SK-N-MC (cell line): ENCODE data around the gene RYR3.
A peak's percentile ranks its signal among the peaks of the same experiment; 100 is the strongest.

Experiments
- DNase-seq: peaks from one replicate; pipeline ENCODE4 v3.0.0-alpha.2; 2011; ENCODE audit warnings: low read depth, low spot score
- H3K27ac ChIP-seq: fragments of 200-600 bp; sonication (generic); 2 replicates; pipeline ENCODE4 v1.5.1; 2016; ENCODE audit warnings: mixed run types
- H3K36me3 ChIP-seq: fragments of 200-600 bp; sonication (generic); 2 replicates; pipeline ENCODE4 v1.6.1; 2017; ENCODE audit warnings: antibody characterized with exemption, low read length, mixed read lengths; ENCODE audit not compliant: insufficient read depth
- H3K4me3 ChIP-seq: fragments of 200-600 bp; sonication (generic); 2 replicates; pipeline ENCODE4 v1.5.1; 2016
- H3K9ac ChIP-seq: fragments of 200-600 bp; sonication (generic); 2 replicates; pipeline ENCODE4 v1.8.0; 2017; ENCODE audit warnings: mixed run types, mixed read lengths; ENCODE audit not compliant: insufficient read length
- H3K9me3 ChIP-seq: fragments of 200-600 bp; sonication (generic); 2 replicates; pipeline ENCODE4 v1.6.1; 2017; ENCODE audit warnings: low read depth, mild to moderate bottlenecking, antibody characterized with exemption, low read length, moderate library complexity, mixed read lengths
- EZH2 ChIP-seq: fragments of 200-600 bp; sonication (generic); IDR thresholded peaks from one replicate; pipeline ENCODE4 v1.6.1; 2017; ENCODE audit warnings: antibody characterized with exemption
- FOXP2 ChIP-seq: optimal IDR thresholded peaks from 2 replicates; pipeline ENCODE3; 2011; ENCODE audit warnings: mild to moderate bottlenecking, moderate library complexity; ENCODE audit not compliant: insufficient read depth; ENCODE audit errors: extremely low read length, control extremely low read depth
- POLR2AphosphoS5 ChIP-seq: IDR thresholded peaks from 2 replicates; pipeline ENCODE4 v1.6.1; 2012; ENCODE audit warnings: mild to moderate bottlenecking, low read depth, low read length, borderline replicate concordance

Gene RYR3

GRCh38 chr15:33292717-33293307, 18.0 kb upstream of the RYR3 start:
- H3K9me3 ChIP-seq = no peaks in the 10 kb centered on the region
- no peak overlapping the region for H3K27ac ChIP-seq
- no peak overlapping the region for H3K4me3 ChIP-seq
- H3K36me3 ChIP-seq = no peaks in the 10 kb centered on the region
- TF ChIP-seq POLR2AphosphoS5 = no peak
- TF ChIP-seq FOXP2 = no peak
- TF ChIP-seq EZH2 = no peak
- no peak overlapping the region for H3K9ac ChIP-seq
- DNase-seq = peak; percentile 30

- H3K9ac ChIP-seq = no peak overlapping the region
- H3K9me3 ChIP-seq = no peaks in the 10 kb centered on the region
- no peak for TF ChIP-seq EZH2
- no peak for TF ChIP-seq POLR2AphosphoS5
- TF ChIP-seq FOXP2 = no peak
- H3K36me3 ChIP-seq = no peaks in the 10 kb centered on the region
- DNase-seq = no peak
- H3K4me3 ChIP-seq = no peak overlapping the region
- no peak overlapping the region for H3K27ac ChIP-seq
These were observed 16.9 kb upstream of the RYR3 start for GRCh38 chr15:33293713-33294334.

- TF ChIP-seq POLR2AphosphoS5 = no peak
- no peak for TF ChIP-seq EZH2
- TF ChIP-seq FOXP2 = no peak
- Histone ChIP-seq H3K27ac (no peak overlapping the region), H3K36me3 (no peaks in the 10 kb centered on the region), H3K9me3 (no peaks in the 10 kb centered on the region), H3K4me3 (no peak overlapping the region), H3K9ac (no peak overlapping the region)
- DNase-seq = no peak
These were observed 14.7 kb upstream of the RYR3 start for GRCh38 chr15:33296050-33296449.

- H3K4me3 ChIP-seq = no peak overlapping the region
- H3K9me3 ChIP-seq = no peaks in the 10 kb centered on the region
- no peak for DNase-seq
- H3K36me3 ChIP-seq = no peaks in the 10 kb centered on the region
- H3K9ac ChIP-seq = no peak overlapping the region
- no peak for TF ChIP-seq FOXP2
- no peak for TF ChIP-seq POLR2AphosphoS5
- no peak for TF ChIP-seq EZH2
- no peak overlapping the region for H3K27ac ChIP-seq
These were observed 13.9 kb upstream of the RYR3 start for GRCh38 chr15:33296856-33297255.

DNA sequence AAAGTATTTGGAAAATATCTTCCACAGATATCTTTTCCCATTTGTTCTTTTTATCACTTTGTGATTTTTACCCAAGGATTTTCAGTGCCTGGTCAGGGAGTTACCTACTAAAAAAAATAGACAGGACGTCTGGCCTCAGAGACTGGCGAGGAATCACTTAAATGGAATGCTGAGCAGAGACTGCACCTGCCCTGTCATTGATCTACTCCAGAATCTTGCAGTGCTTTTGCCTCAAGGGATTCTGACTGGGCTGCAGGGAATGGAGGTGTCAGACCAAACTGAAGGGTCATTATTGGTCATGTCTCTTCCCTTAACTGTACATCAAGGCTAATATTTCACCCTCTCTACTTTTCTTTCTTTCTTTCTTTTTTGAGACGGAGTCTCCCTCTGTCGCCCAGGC, 12.1 kb upstream of the RYR3 start:
- Histone ChIP-seq H3K36me3 (no peaks in the 10 kb centered on the region), H3K9ac (no peak overlapping the region), H3K9me3 (no peaks in the 10 kb centered on the region), H3K27ac (no peak overlapping the region), H3K4me3 (no peak overlapping the region)
- DNase-seq = no peak
- TF ChIP-seq EZH2 (no peak), FOXP2 (no peak), POLR2AphosphoS5 (no peak)

GRCh38 chr15:33304924-33305323, 5.8 kb upstream of the RYR3 start:
- H3K27ac ChIP-seq = no peak overlapping the region

DNA sequence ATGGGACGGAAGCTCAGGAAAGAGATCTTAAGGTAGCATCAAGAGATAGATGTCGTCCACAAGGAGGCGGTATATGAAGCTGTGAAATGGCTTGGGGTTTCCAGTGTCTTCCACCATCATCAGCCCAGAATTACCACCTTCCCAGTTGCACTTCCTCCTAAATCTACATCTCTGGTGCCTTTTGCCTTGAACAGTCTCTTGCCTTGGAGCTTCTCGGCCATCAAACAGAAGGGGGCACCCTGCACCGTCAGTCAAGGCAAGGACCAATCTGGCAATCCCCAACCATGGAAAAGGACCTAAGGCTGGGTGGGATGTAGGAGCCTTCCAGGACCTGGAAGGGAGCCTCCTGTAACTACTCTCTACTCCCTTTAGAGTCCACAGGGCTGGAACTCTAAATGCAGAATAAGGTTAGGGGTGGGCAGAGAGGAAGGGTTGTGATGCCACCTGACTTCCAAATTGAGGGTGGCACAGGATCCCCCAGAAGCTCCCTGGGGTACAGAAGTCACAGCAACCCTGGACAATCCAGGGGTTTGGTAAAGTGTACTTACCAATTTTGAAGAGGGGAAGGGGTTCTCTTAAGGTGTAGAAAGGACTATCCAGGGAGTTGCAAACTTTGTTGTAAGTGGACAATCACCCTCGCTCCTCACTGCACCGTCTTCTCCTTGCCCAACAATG, 1.0 kb upstream of the RYR3 start:
- Histone ChIP-seq H3K9ac (no peak overlapping the region), H3K27ac (no peak overlapping the region), H3K36me3 (no peaks in the 10 kb centered on the region), H3K9me3 (no peaks in the 10 kb centered on the region), H3K4me3 (no peak overlapping the region)
- no peak for TF ChIP-seq EZH2
- no peak for TF ChIP-seq FOXP2
- no peak for TF ChIP-seq POLR2AphosphoS5
- no peak for DNase-seq

More at GRCh38 chr15:33304924-33305323, 5.8 kb upstream of the RYR3 start:
- H3K4me3 ChIP-seq = no peak overlapping the region
- no peaks in the 10 kb centered on the region for H3K36me3 ChIP-seq
- no peaks in the 10 kb centered on the region for H3K9me3 ChIP-seq
- TF ChIP-seq EZH2 = no peak
- no peak for DNase-seq
- H3K9ac ChIP-seq = no peak overlapping the region

DNA sequence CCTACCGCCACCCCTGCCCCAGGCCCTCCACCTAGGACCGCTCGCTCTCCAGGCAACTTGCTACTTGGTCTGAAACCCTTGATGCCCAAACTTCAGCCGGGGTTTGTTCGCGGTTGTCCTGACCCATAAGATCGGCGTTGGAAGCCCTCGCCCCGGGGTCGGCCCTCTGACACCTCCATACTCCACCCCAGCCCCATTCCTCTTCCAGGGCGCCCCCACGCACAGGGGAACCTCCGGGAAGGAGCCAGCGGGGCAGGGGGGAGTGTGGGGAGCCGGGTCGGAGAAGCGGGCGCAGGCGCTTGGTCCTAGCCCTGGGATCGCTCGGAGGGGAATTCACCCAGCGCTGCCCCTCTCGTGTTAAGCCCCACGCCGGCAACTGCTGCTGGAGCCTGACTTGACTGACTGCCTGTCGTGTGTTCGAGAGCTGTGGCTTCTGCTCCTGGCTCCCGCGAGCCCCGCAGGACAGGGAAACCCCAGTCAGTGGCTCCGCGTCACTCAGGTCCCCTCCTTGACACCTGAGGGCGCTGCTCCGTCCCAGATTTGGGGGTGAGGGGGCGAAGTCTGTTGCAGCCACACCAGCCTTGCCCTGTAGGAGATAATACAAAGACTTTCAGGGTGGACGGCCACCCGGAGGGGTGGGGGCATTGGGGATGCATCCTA, 675 bp downstream of the RYR3 start:
- Histone ChIP-seq H3K36me3 (no peaks in the 10 kb centered on the region), H3K9ac (no peak overlapping the region), H3K4me3 (no peak overlapping the region), H3K9me3 (no peaks in the 10 kb centered on the region), H3K27ac (no peak overlapping the region)
- TF ChIP-seq EZH2 (no peak), FOXP2 (no peak), POLR2AphosphoS5 (no peak)
- no peak for DNase-seq
